GM23248 (cell line): Measurements from ENCODE around the gene POTEE. TPM values are rescaled to one million over a fixed set of nuclear protein-coding genes. Genes with fewer than 3 reads are reported as not detected.
"Not testable (repeated sequence)": the region's sequence is repeated elsewhere in the genome, so short reads cannot be mapped to it uniquely, and the experiment has no call there.

Experiments used
- DNase-seq: peaks from one replicate; pipeline ENCODE4 v3.0.0-alpha.2; 2015
- H2AFZ ChIP-seq: fragments of 200-600 bp; sonication (generic); 2 replicates; pipeline ENCODE4 v1.6.1; 2016; ENCODE audit warnings: antibody characterized with exemption
- H3F3A ChIP-seq: fragments of 200-600 bp; sonication (generic); 2 replicates; pipeline ENCODE4 v1.6.1; 2016; ENCODE audit warnings: mild to moderate bottlenecking, antibody characterized with exemption, mixed run types; ENCODE audit not compliant: insufficient read depth
- H3K27ac ChIP-seq: fragments of 200-600 bp; sonication (generic); 2 replicates; pipeline ENCODE4 v1.5.1; 2016; ENCODE audit warnings: mild to moderate bottlenecking
- H3K27me3 ChIP-seq: fragments of 200-600 bp; sonication (generic); replicated peaks from 2 replicates; pipeline ENCODE4 v1.6.1; 2016; ENCODE audit warnings: mild to moderate bottlenecking; ENCODE audit not compliant: insufficient read depth
- H3K36me3 ChIP-seq: fragments of 200-600 bp; sonication (generic); 2 replicates; pipeline ENCODE4 v1.6.1; 2016; ENCODE audit warnings: low read depth, mild to moderate bottlenecking
- H3K4me1 ChIP-seq: fragments of 200-600 bp; sonication (generic); 2 replicates; pipeline ENCODE4 v1.6.1; 2016; ENCODE audit warnings: mild to moderate bottlenecking; ENCODE audit not compliant: insufficient read depth
- H3K4me2 ChIP-seq: fragments of 200-600 bp; sonication (generic); one replicate; pipeline ENCODE4 v1.6.1; 2016; ENCODE audit warnings: mild to moderate bottlenecking; ENCODE audit not compliant: unreplicated experiment
- H3K4me3 ChIP-seq: fragments of 200-600 bp; sonication (generic); 2 replicates; pipeline ENCODE4 v1.5.1; 2016; ENCODE audit warnings: mild to moderate bottlenecking
- H3K79me2 ChIP-seq: fragments of 200-600 bp; sonication (generic); 2 replicates; pipeline ENCODE4 v1.6.1; 2016; ENCODE audit warnings: mild to moderate bottlenecking; ENCODE audit not compliant: insufficient read depth
- H3K9ac ChIP-seq: fragments of 200-600 bp; sonication (generic); 2 replicates; pipeline ENCODE4 v1.6.1; 2016; ENCODE audit warnings: mild to moderate bottlenecking
- H3K9me2 ChIP-seq: fragments of 200-600 bp; sonication (generic); 2 replicates; pipeline ENCODE4 v1.6.1; 2016; ENCODE audit warnings: mixed run types, mild to moderate bottlenecking, moderate library complexity; ENCODE audit not compliant: insufficient read depth
- H3K9me3 ChIP-seq: fragments of 200-600 bp; sonication (generic); one replicate; pipeline ENCODE4 v1.6.1; 2017; ENCODE audit warnings: low read depth
- H4K20me1 ChIP-seq: fragments of 200-600 bp; sonication (generic); 2 replicates; pipeline ENCODE4 v1.6.0; 2016; ENCODE audit not compliant: insufficient read depth
- EZH2 ChIP-seq: fragments of 200-600 bp; sonication (generic); IDR thresholded peaks from 2 replicates; pipeline ENCODE4 v1.6.1; 2018; ENCODE audit warnings: antibody characterized with exemption, mild to moderate bottlenecking; ENCODE audit not compliant: insufficient read depth, poor library complexity, severe bottlenecking
- EZH2phosphoT487 ChIP-seq: fragments of 200-600 bp; sonication (generic); IDR thresholded peaks from 2 replicates; pipeline ENCODE4 v1.6.1; 2018; ENCODE audit warnings: antibody characterized with exemption, moderate library complexity, mild to moderate bottlenecking, low read depth; ENCODE audit not compliant: insufficient read depth
- WGBS, 2 experiments: methylation state at CpG; one replicate each; pipeline ENCODE4 v1.1.6; 2015 to 2017; ENCODE audit warnings: low lambda C conversion rate in 2 of 2, low coverage in 1 of 2; ENCODE audit errors: missing lambda C conversion rate in 2 of 2; 5-methylcytosine and 5-hydroxymethylcytosine counted together
- in situ Hi-C: fragments of 300-500 bp; cut with MboI; formaldehyde crosslinking; loops from 2 replicates; pipeline ENCODE4 v1.15.0; 2020
- polyA plus RNA-seq: library from polyadenylated mRNA; unstranded; fragments of >200 nt; fragmentation: Nextera tagmentation; extraction: Ambion mirVana; gene quantifications from 2 replicates; pipeline ENCODE4 v1.2.1, GENCODE V29; 2016
- total RNA-seq: library from RNA; depleted of rRNA; stranded (reverse); fragments of >200 nt; shearing (Covaris generic); gene quantifications from 2 replicates; pipeline ENCODE4 v1.2.3, GENCODE V29; 2014; rRNA removed

Gene POTEE
- total RNA-seq, result not detected in 2 replicates
- 0.52 and 0.78 TPM in 2 replicates for polyA plus RNA-seq

GRCh38 chr2:131209030-131209772, at the start of gene POTEE:
TSS of gene POTEE (plus strand) at chr2:131209536. CDS start at chr2:131218403, 8,867 bp downstream.
- H3K9me2 ChIP-seq, H3K79me2 ChIP-seq, H3K27me3 ChIP-seq, H3K27ac ChIP-seq, H2AFZ ChIP-seq, H3K9ac ChIP-seq, H3K36me3 ChIP-seq, H3K4me3 ChIP-seq, H3F3A ChIP-seq, H3K9me3 ChIP-seq, H3K4me1 ChIP-seq, in situ Hi-C loops, H4K20me1 ChIP-seq, H3K4me2 ChIP-seq, DNase-seq: not testable (repeated sequence)
- WGBS, 2 experiments, result 87 to 88% methylated on average over 25 to 30 of the region's 33 CpGs

DNA sequence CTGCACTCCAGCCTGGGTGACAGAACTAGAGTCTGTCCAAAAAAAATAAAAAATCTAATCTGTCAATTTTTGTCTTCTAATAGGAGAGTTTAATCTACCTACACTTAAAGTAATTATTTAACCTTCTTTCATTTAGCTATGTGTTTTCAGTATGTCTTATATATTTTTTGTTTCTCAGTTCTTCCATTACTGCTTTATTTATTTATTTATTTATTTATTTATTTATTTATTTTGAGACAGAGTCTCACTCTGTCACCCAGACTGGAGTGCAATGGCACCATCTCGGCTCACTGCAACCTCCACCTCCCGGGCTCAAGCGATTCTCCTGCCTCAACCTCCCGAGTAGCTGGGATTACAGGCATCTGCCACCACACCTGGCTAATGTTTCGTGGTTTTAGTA, 43.8 kb upstream of the POTEE start:
- H3K9me2 ChIP-seq, in situ Hi-C loops, H3K4me3 ChIP-seq, H3K4me1 ChIP-seq, DNase-seq, H3K36me3 ChIP-seq, H4K20me1 ChIP-seq, H3F3A ChIP-seq, H3K9me3 ChIP-seq, H3K4me2 ChIP-seq, H3K79me2 ChIP-seq, H3K9ac ChIP-seq, H3K27ac ChIP-seq, H3K27me3 ChIP-seq, H2AFZ ChIP-seq: not testable (repeated sequence)
- WGBS, 2 experiments, result 74 to 82% methylated on average over 5 of the region's 5 CpGs

- in situ Hi-C loops, result no loop called here
- no peak overlapping the region for H3K4me3 ChIP-seq
Measured at GRCh38 chr2:131168538-131168937, 40.8 kb upstream of the POTEE start.

GRCh38 chr2:131178050-131178449, 31.3 kb upstream of the POTEE start:
- H3K4me3 ChIP-seq, H3K4me2 ChIP-seq, H3K4me1 ChIP-seq, H3K79me2 ChIP-seq, H2AFZ ChIP-seq, H3K9ac ChIP-seq, H3K36me3 ChIP-seq, H3K9me2 ChIP-seq, DNase-seq, H3K27ac ChIP-seq, H3K9me3 ChIP-seq, in situ Hi-C loops, H3F3A ChIP-seq, H4K20me1 ChIP-seq: not testable (repeated sequence)
- peaks cover 22% of the 10 kb centered on the region for H3K27me3 ChIP-seq
- WGBS, 2 experiments, result 23 to 26% methylated on average over 10 of the region's 10 CpGs

More at GRCh38 chr2:131168538-131168937, 40.8 kb upstream of the POTEE start:
- WGBS, 2 experiments, result 41 to 43% methylated on average over 5 of the region's 5 CpGs
- Histone ChIP-seq H3K4me1 (no peaks in the 10 kb centered on the region), H3K27me3 (0 out of 2 replicates have a peak, but pooled peaks cover 5% of the 10 kb centered on the region), H3K79me2 (no peaks in the 10 kb centered on the region), H3F3A (no peaks in the 10 kb centered on the region), H2AFZ (no peak overlapping the region), H3K9ac (no peak overlapping the region), H3K9me2 (no peaks in the 10 kb centered on the region), H3K9me3 (no peaks in the 10 kb centered on the region), H3K36me3 (no peaks in the 10 kb centered on the region), H4K20me1 (no peaks in the 10 kb centered on the region), H3K4me2 (no peak overlapping the region), H3K27ac (no peak overlapping the region)
- no peak for DNase-seq
- no peak for TF ChIP-seq EZH2
- TF ChIP-seq EZH2phosphoT487, result no peak

DNA sequence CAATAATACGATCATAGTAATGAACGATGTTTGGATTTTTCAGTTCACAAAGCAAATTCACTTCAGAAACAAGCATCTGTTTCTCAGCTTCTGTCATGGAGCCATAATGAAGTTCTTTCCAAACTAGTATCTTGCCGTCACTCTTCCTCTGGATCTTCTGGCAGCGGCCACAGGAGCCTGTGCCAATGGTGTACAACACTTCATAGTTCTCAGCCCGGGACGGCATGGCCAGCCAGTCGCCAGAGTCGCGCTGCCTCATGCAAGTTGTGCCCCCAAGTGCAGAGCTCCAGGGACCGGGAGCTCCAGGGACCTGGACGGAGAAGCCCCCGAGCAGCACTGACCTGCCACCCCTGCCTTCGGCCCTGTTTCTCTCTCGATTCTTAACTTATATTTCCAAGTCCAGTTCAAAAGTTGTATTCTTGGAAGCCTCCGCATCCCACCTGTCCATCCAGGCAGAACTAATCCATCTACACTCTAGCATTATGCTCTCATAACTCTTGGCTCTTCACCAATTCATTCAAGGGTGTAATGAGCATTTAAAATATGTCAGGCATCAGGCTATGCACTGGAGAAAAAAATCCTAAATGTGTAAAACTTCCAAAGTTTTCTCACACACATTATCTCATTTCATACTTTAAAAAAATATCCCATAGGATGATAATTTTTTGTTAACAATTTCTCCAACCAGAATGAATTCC, 30.5 kb upstream of the POTEE start:
- H3K4me1 ChIP-seq, H3K36me3 ChIP-seq, H3K9me2 ChIP-seq, H3K9me3 ChIP-seq, H3K4me2 ChIP-seq, H3F3A ChIP-seq, H2AFZ ChIP-seq, H3K79me2 ChIP-seq, H4K20me1 ChIP-seq, H3K9ac ChIP-seq, in situ Hi-C loops, DNase-seq, H3K4me3 ChIP-seq, H3K27ac ChIP-seq: not testable (repeated sequence)
- WGBS, 2 experiments, result 49 to 53% methylated on average over 15 of the region's 15 CpGs
- H3K27me3 ChIP-seq, result peaks cover 22% of the 10 kb centered on the region

DNA sequence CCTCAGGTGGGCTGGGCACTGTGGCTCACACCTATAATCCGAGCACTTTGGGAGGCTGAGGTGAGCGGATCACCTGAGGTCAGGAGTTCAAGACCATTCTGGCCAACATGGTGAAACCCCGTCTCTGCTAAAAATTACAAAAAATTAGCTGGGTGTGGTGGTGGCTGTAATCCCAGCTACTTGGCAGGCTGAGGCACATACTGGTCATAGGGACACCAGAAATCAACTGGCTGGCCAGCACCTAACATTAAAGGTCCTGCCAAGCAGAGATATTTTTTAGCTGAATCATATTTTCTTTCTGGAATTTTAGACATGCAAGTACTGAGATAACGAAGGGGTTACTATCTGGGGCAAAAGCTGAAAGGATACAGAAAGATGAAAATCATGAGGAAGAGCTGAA, 27.9 kb upstream of the POTEE start:
- peak; percentile 16 for DNase-seq
- H3K9ac ChIP-seq, H2AFZ ChIP-seq, H3F3A ChIP-seq, H3K27ac ChIP-seq, H4K20me1 ChIP-seq, H3K9me3 ChIP-seq, H3K9me2 ChIP-seq, H3K4me2 ChIP-seq, H3K36me3 ChIP-seq, H3K4me1 ChIP-seq, in situ Hi-C loops, H3K4me3 ChIP-seq, H3K27me3 ChIP-seq, H3K79me2 ChIP-seq: not testable (repeated sequence)
- 10 to 20% methylated on average over 4 of the region's 4 CpGs for WGBS, 2 experiments

DNA sequence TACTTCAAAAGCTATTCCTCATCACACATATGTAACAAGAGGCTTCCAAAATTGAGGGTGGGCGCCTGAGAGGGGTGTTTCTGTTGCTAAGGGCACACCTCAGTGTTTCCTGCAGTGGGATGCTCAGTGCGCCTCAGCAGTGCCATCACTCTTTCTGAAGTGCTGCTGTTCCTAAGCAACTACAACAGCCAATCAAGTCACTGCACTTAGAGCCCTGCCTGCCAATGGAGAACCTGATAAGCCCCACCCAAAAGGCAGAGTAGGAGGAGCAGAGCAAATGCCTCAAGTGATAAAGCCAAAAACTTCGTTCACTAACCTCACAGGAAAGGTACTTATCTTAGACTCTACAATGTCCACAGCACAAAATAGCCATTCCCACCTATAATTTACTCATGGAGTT, 15.9 kb upstream of the POTEE start:
- H3K9me2 ChIP-seq, DNase-seq, H3K4me2 ChIP-seq, H3K79me2 ChIP-seq, H3K4me3 ChIP-seq, H3K27me3 ChIP-seq, H3F3A ChIP-seq, H2AFZ ChIP-seq, H3K36me3 ChIP-seq, H3K9ac ChIP-seq, H3K27ac ChIP-seq, H4K20me1 ChIP-seq, in situ Hi-C loops, H3K4me1 ChIP-seq, H3K9me3 ChIP-seq: not testable (repeated sequence)
- WGBS, 2 experiments, result 10 to 20% methylated on average over 3 of the region's 3 CpGs
